SK-N-SH (cell line): ENCODE results near the gene FANCI. TPM values are rescaled to one million over a fixed set of nuclear protein-coding genes. Genes with fewer than 3 reads are reported as not detected.

Source experiments
- CTCF ChIA-PET: fragments of 300-600, 350-600 bp; formaldehyde crosslinking; extraction: SDS; loops from one replicate; lab custom pipeline; 2021; lab: Yijun Ruan, JAX
- POLR2A ChIA-PET: fragments of 350-600 bp; sonication (Branson Sonifier 250); formaldehyde crosslinking; extraction: SDS; loops from one replicate; lab custom pipeline; 2020; ENCODE audit warnings: antibody characterized with exemption, inconsistent platforms; lab: Yijun Ruan, JAX
- DNase-seq: peaks from one replicate; pipeline ENCODE4 v3.0.0; 2012
- H2AFZ ChIP-seq: fragments of 200-600 bp; sonication (generic); 2 replicates; pipeline ENCODE4 v1.8.1; 2016; ENCODE audit warnings: antibody characterized with exemption, mild to moderate bottlenecking, low read depth
- H3F3A ChIP-seq: fragments of 200-600 bp; sonication (generic); replicated peaks from 2 replicates; pipeline ENCODE3; 2016; ENCODE audit warnings: antibody characterized with exemption, mild to moderate bottlenecking; ENCODE audit not compliant: insufficient read depth
- H3K27ac ChIP-seq, 2 experiments: fragments of 200-500 bp in 1 of 2; fragments of 200-600 bp in 1 of 2; sonication (Bioruptor generic) in 1 of 2; sonication (generic), shearing (Covaris generic) in 1 of 2; 2 replicates each; pipeline versions ENCODE4 v1.5.1 to v1.6.1; 2014 to 2016; ENCODE audit warnings: low read depth in 2 of 2, inconsistent platforms in 1 of 2, low read length in 1 of 2, mild to moderate bottlenecking in 1 of 2, mixed read lengths in 1 of 2
- H3K27me3 ChIP-seq: fragments of 200-600 bp; sonication (generic), shearing (Covaris generic); 2 replicates; pipeline ENCODE4 v1.6.1; 2016; ENCODE audit warnings: mixed run types; ENCODE audit not compliant: insufficient read depth
- H3K36me3 ChIP-seq, 2 experiments: fragments of 200-500 bp in 1 of 2; fragments of 200-600 bp in 1 of 2; sonication (Bioruptor generic) in 1 of 2; sonication (generic) in 1 of 2; replicated peaks in 1 of 2; 2 replicates each; pipeline versions ENCODE3 to v1.5.1; 2014 to 2016; ENCODE audit warnings: low read length in 1 of 2, mild to moderate bottlenecking in 1 of 2; ENCODE audit not compliant: insufficient read depth in 2 of 2, control insufficient read depth in 1 of 2
- H3K4me1 ChIP-seq, 2 experiments: fragments of 200-500 bp in 1 of 2; fragments of 200-600 bp in 1 of 2; sonication (Bioruptor generic) in 1 of 2; sonication (generic), shearing (Covaris generic) in 1 of 2; 2 replicates each; pipeline versions ENCODE4 v1.5.1 to v1.6.1; 2014 to 2016; ENCODE audit warnings: low read depth in 1 of 2, low read length in 1 of 2, mixed run types in 1 of 2; ENCODE audit not compliant: insufficient read depth in 2 of 2, control insufficient read depth in 1 of 2
- H3K4me2 ChIP-seq: fragments of 200-600 bp; sonication (generic), shearing (Covaris generic); 2 replicates; pipeline ENCODE4 v1.6.1; 2017; ENCODE audit warnings: mixed run types
- H3K4me3 ChIP-seq, 2 experiments: fragments of 200-500 bp in 1 of 2; fragments of 200-600 bp in 1 of 2; sonication (Bioruptor generic) in 1 of 2; sonication (generic), shearing (Covaris generic) in 1 of 2; 2 replicates each; pipeline versions ENCODE4 v1.5.1 to v1.8.1; 2014 to 2016; ENCODE audit warnings: low read depth in 2 of 2, inconsistent platforms in 1 of 2, low read length in 1 of 2, mild to moderate bottlenecking in 1 of 2, mixed read lengths in 1 of 2, moderate library complexity in 1 of 2
- H3K79me2 ChIP-seq: fragments of 200-600 bp; sonication (generic); 2 replicates; pipeline ENCODE4 v1.8.1; 2017; ENCODE audit warnings: mild to moderate bottlenecking; ENCODE audit not compliant: insufficient read depth
- H3K9ac ChIP-seq: fragments of 200-600 bp; sonication (generic); 2 replicates; pipeline ENCODE4 v1.6.1; 2017; ENCODE audit warnings: mixed run types
- H3K9me2 ChIP-seq: fragments of 200-600 bp; sonication (generic); 2 replicates; pipeline ENCODE4 v1.6.1; 2017; ENCODE audit warnings: mixed run types
- H3K9me3 ChIP-seq: fragments of 200-600 bp; sonication (generic); 2 replicates; pipeline ENCODE4 v1.6.1; 2017; ENCODE audit warnings: mixed run types, mild to moderate bottlenecking, moderate library complexity
- H4K20me1 ChIP-seq: fragments of 200-600 bp; sonication (generic); 2 replicates; pipeline ENCODE4 v1.6.1; 2017; ENCODE audit warnings: mild to moderate bottlenecking, mixed run types; ENCODE audit not compliant: insufficient read depth
- CHD2 ChIP-seq: fragments of 150-350 bp; IDR thresholded peaks from 2 replicates; pipeline ENCODE4 v1.6.1; 2018; ENCODE audit warnings: low read length; ENCODE audit not compliant: partially characterized antibody
- EZH2phosphoT487 ChIP-seq: fragments of 200-600 bp; sonication (generic); IDR thresholded peaks from 2 replicates; pipeline ENCODE4 v1.6.1; 2017; ENCODE audit warnings: low read depth, mixed run types, mild to moderate bottlenecking, antibody characterized with exemption, moderate library complexity, borderline replicate concordance
- FOSL2 ChIP-seq: IDR thresholded peaks from 2 replicates; pipeline ENCODE4 v1.4.0; 2012; ENCODE audit warnings: low read depth, mild to moderate bottlenecking, moderate library complexity, borderline replicate concordance
- FOXM1 ChIP-seq: IDR thresholded peaks from 2 replicates; pipeline ENCODE4 v1.4.0; 2012; ENCODE audit warnings: low read depth, mild to moderate bottlenecking
- GABPA ChIP-seq: IDR thresholded peaks from 2 replicates; pipeline ENCODE4 v1.4.0; 2012; ENCODE audit warnings: low read depth, mild to moderate bottlenecking
- IRF3 ChIP-seq: fragments of 150-350 bp; IDR thresholded peaks from 2 replicates; pipeline ENCODE4 v1.6.1; 2016; ENCODE audit warnings: mild to moderate bottlenecking, low read depth, low read length
- JUND ChIP-seq: IDR thresholded peaks from 2 replicates; pipeline ENCODE4 v1.4.0; 2012
- MEF2A ChIP-seq: IDR thresholded peaks from 2 replicates; pipeline ENCODE4 v1.4.0; 2012; ENCODE audit warnings: low read depth, borderline replicate concordance
- POLR2AphosphoS5 ChIP-seq: IDR thresholded peaks from 2 replicates; pipeline ENCODE4 v1.6.1; 2012; ENCODE audit warnings: low read depth, low read length
- RCOR1 ChIP-seq: fragments of 150-350 bp; IDR thresholded peaks from 2 replicates; pipeline ENCODE4 v1.6.1; 2017; ENCODE audit warnings: antibody characterized with exemption, low read length
- SMC3 ChIP-seq: IDR thresholded peaks from 2 replicates; pipeline ENCODE4 v1.6.1; 2012; ENCODE audit warnings: low read depth, low read length, improper control_type of control experiment
- TAF1 ChIP-seq: IDR thresholded peaks from 2 replicates; pipeline ENCODE4 v1.6.1; 2012; ENCODE audit warnings: low read depth, mild to moderate bottlenecking, low read length, moderate library complexity, borderline replicate concordance
- YY1 ChIP-seq: IDR thresholded peaks from 2 replicates; pipeline ENCODE4 v1.4.0; 2012; ENCODE audit warnings: low read depth, mild to moderate bottlenecking
- WGBS: methylation state at CpG from one replicate; pipeline ENCODE4 v1.1.6; 2017; ENCODE audit warnings: low lambda C conversion rate; 5-methylcytosine and 5-hydroxymethylcytosine counted together
- polyA plus RNA-seq, 3 experiments: library from polyadenylated mRNA; depleted of rRNA; stranded (reverse); fragments of >200 nt; gene quantifications; 2 replicates each; pipeline ENCODE4 v1.2.3, GENCODE V29; 2012
- TF ChIP-seq, protein P1 (sequence below): IDR thresholded peaks from 2 replicates; pipeline ENCODE4 v1.4.0; 2012; ENCODE audit warnings: low read depth
- TF ChIP-seq, protein P2 (sequence below): fragments of 150-350 bp; IDR thresholded peaks from 2 replicates; pipeline ENCODE4 v1.6.1; 2017; ENCODE audit warnings: antibody characterized with exemption, low read length, low read depth, borderline replicate concordance
- TF ChIP-seq, protein P3 (sequence below): IDR thresholded peaks from 2 replicates; pipeline ENCODE4 v1.4.0; 2012; ENCODE audit warnings: low read depth, borderline replicate concordance

FANCI gene
- polyA plus RNA-seq, 1 of the 3 experiments (the other 2 are of a cell fraction): 13.2 TPM

GRCh38 chr15:89283201-89283600 is 39.4 kb downstream of the FANCI start:
- Histone ChIP-seq H3K9me3 (0 out of 2 replicates have a peak, but pooled peaks cover 6% of the 10 kb centered on the region), H3K4me3 (no peak overlapping the region), H3K79me2 (no peaks in the 10 kb centered on the region), H2AFZ (no peak overlapping the region), H3K4me1 (no peaks in the 10 kb centered on the region), H3K27me3 (no peaks in the 10 kb centered on the region), H3F3A (no peaks in the 10 kb centered on the region), H3K27ac (no peak overlapping the region), H3K9ac (no peak overlapping the region), H3K4me2 (no peak overlapping the region), H4K20me1 (no peaks in the 10 kb centered on the region), H3K9me2 (no peaks in the 10 kb centered on the region)
- DNase-seq: no peak
- ChIA-PET CTCF (interaction anchor here (1.9 kb wide), 1 partner anchor 76 kb away, joined by 7 read pairs; no protein-coding TSS in a partner anchor), POLR2A (no interaction called here)
- WGBS: 86% methylated on average over 4 of the region's 4 CpGs
- TF ChIP-seq JUND (no peak), CHD2 (no peak), GABPA (no peak)
- TF ChIP-seq, all 33 proteins: peak for 0
- H3K36me3 ChIP-seq: peaks cover 47 to 53% of the 10 kb centered on the region in 2 experiments

DNA sequence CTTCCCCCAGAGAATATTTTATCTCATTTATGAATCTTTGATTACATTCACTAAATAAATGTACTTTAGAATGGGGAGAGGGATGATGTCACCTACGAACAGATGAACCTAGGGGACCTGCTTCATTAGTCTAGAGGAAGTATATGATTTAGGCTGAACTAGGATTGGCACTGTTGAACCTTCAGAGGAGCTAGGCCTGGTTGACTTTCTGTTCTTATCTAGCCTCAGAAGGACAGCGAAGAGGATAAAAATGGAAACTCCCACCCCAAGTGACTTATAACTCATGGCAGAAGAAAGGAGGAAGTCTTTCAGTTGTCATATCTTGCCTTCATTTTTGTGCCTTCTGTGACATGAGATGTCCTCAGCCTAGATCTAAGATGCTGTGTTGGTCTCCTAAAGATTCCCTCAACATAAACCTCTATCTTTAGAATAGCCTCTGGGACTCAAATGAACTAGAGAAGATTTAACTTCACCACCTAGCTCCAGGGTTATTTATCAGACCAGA is 48.2 kb downstream of the FANCI start:
- H3K9me2 ChIP-seq: no peaks in the 10 kb centered on the region
- no peaks in the 10 kb centered on the region for H4K20me1 ChIP-seq
- 97% methylated on average over 2 of the region's 2 CpGs for WGBS
- CTCF ChIA-PET: interaction anchor here (0.8 to 1.3 kb wide), 2 partner anchors 8 to 34 kb away, joined by 3 read pairs; no protein-coding TSS in a partner anchor
- no peaks in the 10 kb centered on the region for H3K4me1 ChIP-seq
- H3K36me3 ChIP-seq: peaks cover 39 to 46% of the 10 kb centered on the region in 2 experiments
- H2AFZ ChIP-seq: no peak overlapping the region
- no peaks in the 10 kb centered on the region for H3K79me2 ChIP-seq
- no peak for DNase-seq
- H3K27me3 ChIP-seq: no peaks in the 10 kb centered on the region
- H3K9ac ChIP-seq: no peak overlapping the region
- no peaks in the 10 kb centered on the region for H3K9me3 ChIP-seq
- TF ChIP-seq EZH2phosphoT487: no peak
- no peak for TF ChIP-seq TAF1
- TF ChIP-seq SMC3: no peak
- TF ChIP-seq, all 33 proteins: peak for 0
- Histone ChIP-seq H3K4me2 (no peak overlapping the region), H3K4me3 (no peak overlapping the region), H3F3A (no peaks in the 10 kb centered on the region), H3K27ac (no peak overlapping the region)
- POLR2A ChIA-PET: no interaction called here

- H3K4me3 ChIP-seq: no peak overlapping the region
- DNase-seq: no peak
- WGBS: 100% methylated on average over 2 of the region's 2 CpGs
- peaks cover 38 to 40% of the 10 kb centered on the region in 2 experiments for H3K36me3 ChIP-seq
- no peaks in the 10 kb centered on the region for H3K4me1 ChIP-seq
- H3F3A ChIP-seq: no peaks in the 10 kb centered on the region
- H3K4me2 ChIP-seq: no peak overlapping the region
- H3K79me2 ChIP-seq: no peaks in the 10 kb centered on the region
- no peak overlapping the region for H3K27ac ChIP-seq
- H3K9ac ChIP-seq: no peak overlapping the region
- H4K20me1 ChIP-seq: no peaks in the 10 kb centered on the region
- H3K9me2 ChIP-seq: no peaks in the 10 kb centered on the region
- CTCF ChIA-PET: interaction anchor here (1.3 kb wide), 1 partner anchor 35 kb away, joined by 3 read pairs; no protein-coding TSS in a partner anchor
- H3K27me3 ChIP-seq: no peaks in the 10 kb centered on the region
- H2AFZ ChIP-seq: no peak overlapping the region
- no peaks in the 10 kb centered on the region for H3K9me3 ChIP-seq
- POLR2A ChIA-PET: no interaction called here
- TF ChIP-seq MEF2A (no peak), EZH2phosphoT487 (no peak), IRF3 (no peak), RCOR1 (no peak), YY1 (no peak), POLR2AphosphoS5 (no peak), GABPA (no peak), FOXM1 (no peak), TAF1 (no peak), CHD2 (no peak), SMC3 (no peak), FOSL2 (no peak)
- TF ChIP-seq, protein P1, sequence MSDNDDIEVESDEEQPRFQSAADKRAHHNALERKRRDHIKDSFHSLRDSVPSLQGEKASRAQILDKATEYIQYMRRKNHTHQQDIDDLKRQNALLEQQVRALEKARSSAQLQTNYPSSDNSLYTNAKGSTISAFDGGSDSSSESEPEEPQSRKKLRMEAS: no peak
- TF ChIP-seq, protein P2, sequence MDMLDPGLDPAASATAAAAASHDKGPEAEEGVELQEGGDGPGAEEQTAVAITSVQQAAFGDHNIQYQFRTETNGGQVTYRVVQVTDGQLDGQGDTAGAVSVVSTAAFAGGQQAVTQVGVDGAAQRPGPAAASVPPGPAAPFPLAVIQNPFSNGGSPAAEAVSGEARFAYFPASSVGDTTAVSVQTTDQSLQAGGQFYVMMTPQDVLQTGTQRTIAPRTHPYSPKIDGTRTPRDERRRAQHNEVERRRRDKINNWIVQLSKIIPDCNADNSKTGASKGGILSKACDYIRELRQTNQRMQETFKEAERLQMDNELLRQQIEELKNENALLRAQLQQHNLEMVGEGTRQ: no peak
- TF ChIP-seq, protein P3, sequence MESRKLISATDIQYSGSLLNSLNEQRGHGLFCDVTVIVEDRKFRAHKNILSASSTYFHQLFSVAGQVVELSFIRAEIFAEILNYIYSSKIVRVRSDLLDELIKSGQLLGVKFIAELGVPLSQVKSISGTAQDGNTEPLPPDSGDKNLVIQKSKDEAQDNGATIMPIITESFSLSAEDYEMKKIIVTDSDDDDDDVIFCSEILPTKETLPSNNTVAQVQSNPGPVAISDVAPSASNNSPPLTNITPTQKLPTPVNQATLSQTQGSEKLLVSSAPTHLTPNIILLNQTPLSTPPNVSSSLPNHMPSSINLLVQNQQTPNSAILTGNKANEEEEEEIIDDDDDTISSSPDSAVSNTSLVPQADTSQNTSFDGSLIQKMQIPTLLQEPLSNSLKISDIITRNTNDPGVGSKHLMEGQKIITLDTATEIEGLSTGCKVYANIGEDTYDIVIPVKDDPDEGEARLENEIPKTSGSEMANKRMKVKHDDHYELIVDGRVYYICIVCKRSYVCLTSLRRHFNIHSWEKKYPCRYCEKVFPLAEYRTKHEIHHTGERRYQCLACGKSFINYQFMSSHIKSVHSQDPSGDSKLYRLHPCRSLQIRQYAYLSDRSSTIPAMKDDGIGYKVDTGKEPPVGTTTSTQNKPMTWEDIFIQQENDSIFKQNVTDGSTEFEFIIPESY: no peak
Measured at GRCh38 chr15:89293012-89293411, 49.2 kb downstream of the FANCI start.
